ENCODE data around the gene PARP11. TPM values are rescaled to one million over a fixed set of nuclear protein-coding genes. Genes with fewer than 3 reads are reported as not detected.

PARP11 gene
- total RNA-seq, 1 donor from 2014 or later: 6.3 TPM

GRCh38 chr12:3885277-3886094 lies 12.3 kb upstream of the PARP11 start:
- Histone ChIP-seq H3K36me3 (ENCODE audit: control insufficient read depth in 3 of 3, insufficient read depth in 3 of 3, low read length in 3 of 3) (no peaks in the 10 kb centered on the region), H3K27ac (ENCODE audit: low read depth, low read length) (peak overlapping the region; percentile 49), H3K9ac (ENCODE audit: low read depth in 1 of 3, low read length in 3 of 3) (peak overlapping the region in 2 of 3 donors; percentile 46 to 54)

GRCh38 chr12:3884671-3885070 lies 11.5 kb upstream of the PARP11 start:
- H3K27ac ChIP-seq (ENCODE audit: low read depth, low read length): peak overlapping the region; percentile 49
- H3K4me1 ChIP-seq (ENCODE audit: control insufficient read depth in 3 of 3, insufficient read depth in 3 of 3, low read length in 3 of 3): peaks cover 0 to 4% (median 0%) of the 10 kb centered on the region in 3 donors
- H3K36me3 ChIP-seq (ENCODE audit: control insufficient read depth in 3 of 3, insufficient read depth in 3 of 3, low read length in 3 of 3): no peaks in the 10 kb centered on the region
- H3K4me3 ChIP-seq (ENCODE audit: low read length in 3 of 3): peak overlapping the region in 1 of 3 donors; percentile 66
- no peak overlapping the region for H3K9ac ChIP-seq (ENCODE audit: low read depth in 1 of 3, low read length in 3 of 3)
- H3K27me3 ChIP-seq (ENCODE audit: control insufficient read depth in 3 of 3, insufficient read depth in 3 of 3, low read length in 3 of 3): peaks cover 11 to 23% (median 14%) of the 10 kb centered on the region in 3 donors
- no peaks in the 10 kb centered on the region for H3K9me3 ChIP-seq (ENCODE audit: control insufficient read depth in 3 of 3, low read length in 3 of 3)

More at GRCh38 chr12:3885277-3886094, 12.3 kb upstream of the PARP11 start:
- Histone ChIP-seq H3K4me1 (ENCODE audit: control insufficient read depth in 3 of 3, insufficient read depth in 3 of 3, low read length in 3 of 3) (peaks cover 0 to 4% (median 0%) of the 10 kb centered on the region in 3 donors), H3K9me3 (ENCODE audit: control insufficient read depth in 3 of 3, low read length in 3 of 3) (no peaks in the 10 kb centered on the region), H3K27me3 (ENCODE audit: control insufficient read depth in 3 of 3, insufficient read depth in 3 of 3, low read length in 3 of 3) (peaks cover 9 to 23% (median 13%) of the 10 kb centered on the region in 3 donors), H3K4me3 (ENCODE audit: low read length in 3 of 3) (peak overlapping the region; percentile 23 to 66 (median 49))

- Histone ChIP-seq H3K9me3 (ENCODE audit: control insufficient read depth in 3 of 3, low read length in 3 of 3) (no peaks in the 10 kb centered on the region), H3K27ac (ENCODE audit: low read depth, low read length) (no peak overlapping the region), H3K4me3 (ENCODE audit: low read length in 3 of 3) (no peak overlapping the region)
Observed at GRCh38 chr12:3882896-3883564, 9.8 kb upstream of the PARP11 start.

GRCh38 chr12:3882406-3882805 lies 9.2 kb upstream of the PARP11 start:
- Histone ChIP-seq H3K9ac (ENCODE audit: low read depth in 1 of 3, low read length in 3 of 3) (no peak overlapping the region), H3K27ac (ENCODE audit: low read depth, low read length) (no peak overlapping the region), H3K9me3 (ENCODE audit: control insufficient read depth in 3 of 3, low read length in 3 of 3) (no peaks in the 10 kb centered on the region), H3K36me3 (ENCODE audit: control insufficient read depth in 3 of 3, insufficient read depth in 3 of 3, low read length in 3 of 3) (no peaks in the 10 kb centered on the region), H3K27me3 (ENCODE audit: control insufficient read depth in 3 of 3, insufficient read depth in 3 of 3, low read length in 3 of 3) (peaks cover 11 to 23% (median 14%) of the 10 kb centered on the region in 3 donors), H3K4me3 (ENCODE audit: low read length in 3 of 3) (no peak overlapping the region), H3K4me1 (ENCODE audit: control insufficient read depth in 3 of 3, insufficient read depth in 3 of 3, low read length in 3 of 3) (peaks cover 0 to 4% (median 0%) of the 10 kb centered on the region in 3 donors)

More at GRCh38 chr12:3882896-3883564, 9.8 kb upstream of the PARP11 start:
- H3K27me3 ChIP-seq (ENCODE audit: control insufficient read depth in 3 of 3, insufficient read depth in 3 of 3, low read length in 3 of 3): peaks cover 11 to 23% (median 14%) of the 10 kb centered on the region in 3 donors
- H3K9ac ChIP-seq (ENCODE audit: low read depth in 1 of 3, low read length in 3 of 3): no peak overlapping the region
- no peaks in the 10 kb centered on the region for H3K36me3 ChIP-seq (ENCODE audit: control insufficient read depth in 3 of 3, insufficient read depth in 3 of 3, low read length in 3 of 3)
- peaks cover 0 to 4% (median 0%) of the 10 kb centered on the region in 3 donors for H3K4me1 ChIP-seq (ENCODE audit: control insufficient read depth in 3 of 3, insufficient read depth in 3 of 3, low read length in 3 of 3)

- peaks cover 11 to 23% (median 14%) of the 10 kb centered on the region in 3 donors for H3K27me3 ChIP-seq (ENCODE audit: control insufficient read depth in 3 of 3, insufficient read depth in 3 of 3, low read length in 3 of 3)
- H3K36me3 ChIP-seq (ENCODE audit: control insufficient read depth in 3 of 3, insufficient read depth in 3 of 3, low read length in 3 of 3): no peaks in the 10 kb centered on the region
- no peak overlapping the region for H3K4me3 ChIP-seq (ENCODE audit: low read length in 3 of 3)
- no peaks in the 10 kb centered on the region for H3K9me3 ChIP-seq (ENCODE audit: control insufficient read depth in 3 of 3, low read length in 3 of 3)
- H3K9ac ChIP-seq (ENCODE audit: low read depth in 1 of 3, low read length in 3 of 3): no peak overlapping the region
- H3K4me1 ChIP-seq (ENCODE audit: control insufficient read depth in 3 of 3, insufficient read depth in 3 of 3, low read length in 3 of 3): peaks cover 0 to 4% (median 0%) of the 10 kb centered on the region in 3 donors
- no peak overlapping the region for H3K27ac ChIP-seq (ENCODE audit: low read depth, low read length)
Observed at GRCh38 chr12:3881281-3881950, 8.2 kb upstream of the PARP11 start.

- Histone ChIP-seq H3K9ac (ENCODE audit: low read depth in 1 of 3, low read length in 3 of 3) (no peak overlapping the region), H3K9me3 (ENCODE audit: control insufficient read depth in 3 of 3, low read length in 3 of 3) (no peaks in the 10 kb centered on the region)
Observed at GRCh38 chr12:3879846-3880245, 6.6 kb upstream of the PARP11 start.

GRCh38 chr12:3871356-3871755 lies 1.8 kb downstream of the PARP11 start:
- Histone ChIP-seq H3K36me3 (ENCODE audit: control insufficient read depth in 3 of 3, insufficient read depth in 3 of 3, low read length in 3 of 3) (no peaks in the 10 kb centered on the region), H3K9me3 (ENCODE audit: control insufficient read depth in 3 of 3, low read length in 3 of 3) (no peaks in the 10 kb centered on the region), H3K27me3 (ENCODE audit: control insufficient read depth in 3 of 3, insufficient read depth in 3 of 3, low read length in 3 of 3) (no peaks in the 10 kb centered on the region), H3K4me3 (ENCODE audit: low read length in 3 of 3) (peak overlapping the region; percentile 75 to 92 (median 85)), H3K4me1 (ENCODE audit: control insufficient read depth in 3 of 3, insufficient read depth in 3 of 3, low read length in 3 of 3) (peaks cover 11 to 18% (median 14%) of the 10 kb centered on the region in 3 donors), H3K9ac (ENCODE audit: low read depth in 1 of 3, low read length in 3 of 3) (peak overlapping the region in 1 of 3 donors; percentile 44), H3K27ac (ENCODE audit: low read depth, low read length) (no peak overlapping the region)

More at GRCh38 chr12:3879846-3880245, 6.6 kb upstream of the PARP11 start:
- no peaks in the 10 kb centered on the region for H3K4me1 ChIP-seq (ENCODE audit: control insufficient read depth in 3 of 3, insufficient read depth in 3 of 3, low read length in 3 of 3)
- H3K27ac ChIP-seq (ENCODE audit: low read depth, low read length): no peak overlapping the region
- no peak overlapping the region for H3K4me3 ChIP-seq (ENCODE audit: low read length in 3 of 3)
- no peaks in the 10 kb centered on the region for H3K36me3 ChIP-seq (ENCODE audit: control insufficient read depth in 3 of 3, insufficient read depth in 3 of 3, low read length in 3 of 3)
- H3K27me3 ChIP-seq (ENCODE audit: control insufficient read depth in 3 of 3, insufficient read depth in 3 of 3, low read length in 3 of 3): peaks cover 11 to 23% (median 12%) of the 10 kb centered on the region in 3 donors

- H3K27ac ChIP-seq (ENCODE audit: low read depth, low read length): no peak overlapping the region
- H3K9me3 ChIP-seq (ENCODE audit: control insufficient read depth in 3 of 3, low read length in 3 of 3): peaks cover 0 to 2% (median 0%) of the 10 kb centered on the region in 3 donors
- H3K4me3 ChIP-seq (ENCODE audit: low read length in 3 of 3): no peak overlapping the region
- no peaks in the 10 kb centered on the region for H3K27me3 ChIP-seq (ENCODE audit: control insufficient read depth in 3 of 3, insufficient read depth in 3 of 3, low read length in 3 of 3)
- no peak overlapping the region for H3K9ac ChIP-seq (ENCODE audit: low read depth in 1 of 3, low read length in 3 of 3)
- H3K4me1 ChIP-seq (ENCODE audit: control insufficient read depth in 3 of 3, insufficient read depth in 3 of 3, low read length in 3 of 3): peaks cover 11 to 18% (median 14%) of the 10 kb centered on the region in 3 donors
- H3K36me3 ChIP-seq (ENCODE audit: control insufficient read depth in 3 of 3, insufficient read depth in 3 of 3, low read length in 3 of 3): no peaks in the 10 kb centered on the region
Observed at GRCh38 chr12:3869865-3870264, 3.3 kb downstream of the PARP11 start.

- no peak overlapping the region for H3K4me3 ChIP-seq (ENCODE audit: low read length in 3 of 3)
- H3K9ac ChIP-seq (ENCODE audit: low read depth in 1 of 3, low read length in 3 of 3): no peak overlapping the region
Observed at GRCh38 chr12:3869433-3869832, 3.8 kb downstream of the PARP11 start.

More at GRCh38 chr12:3869433-3869832, 3.8 kb downstream of the PARP11 start:
- H3K4me1 ChIP-seq (ENCODE audit: control insufficient read depth in 3 of 3, insufficient read depth in 3 of 3, low read length in 3 of 3): peaks cover 11 to 18% (median 14%) of the 10 kb centered on the region in 3 donors
- peaks cover 0 to 2% (median 0%) of the 10 kb centered on the region in 3 donors for H3K9me3 ChIP-seq (ENCODE audit: control insufficient read depth in 3 of 3, low read length in 3 of 3)
- H3K36me3 ChIP-seq (ENCODE audit: control insufficient read depth in 3 of 3, insufficient read depth in 3 of 3, low read length in 3 of 3): no peaks in the 10 kb centered on the region
- no peak overlapping the region for H3K27ac ChIP-seq (ENCODE audit: low read depth, low read length)
- H3K27me3 ChIP-seq (ENCODE audit: control insufficient read depth in 3 of 3, insufficient read depth in 3 of 3, low read length in 3 of 3): no peaks in the 10 kb centered on the region
